HUES48 (cell line): Measurements from ENCODE around the gene IL1RN.

Experiments
- H3K27ac ChIP-seq: one replicate; pipeline ENCODE4 v1.7.0; 2013; ENCODE audit warnings: low read depth, low read length, inconsistent platforms
- H3K27me3 ChIP-seq: 2 replicates; pipeline ENCODE4 v1.6.1; 2013; ENCODE audit warnings: mild to moderate bottlenecking, low read length; ENCODE audit not compliant: control insufficient read depth, insufficient read depth
- H3K36me3 ChIP-seq: 2 replicates; pipeline ENCODE4 v1.6.1; 2013; ENCODE audit warnings: low read length; ENCODE audit not compliant: control insufficient read depth, insufficient read depth
- H3K4me1 ChIP-seq: 2 replicates; pipeline ENCODE4 v1.6.1; 2013; ENCODE audit warnings: mild to moderate bottlenecking, low read length; ENCODE audit not compliant: control insufficient read depth, insufficient read depth
- H3K4me3 ChIP-seq: 2 replicates; pipeline ENCODE4 v1.5.1; 2013; ENCODE audit warnings: mild to moderate bottlenecking, low read depth, low read length
- H3K9ac ChIP-seq: 2 replicates; pipeline ENCODE4 v1.6.1; 2013; ENCODE audit warnings: mild to moderate bottlenecking, low read depth, low read length, moderate library complexity
- H3K9me3 ChIP-seq: 2 replicates; pipeline ENCODE4 v1.6.1; 2013; ENCODE audit warnings: low read length; ENCODE audit not compliant: control insufficient read depth, insufficient read depth

The IL1RN gene

DNA sequence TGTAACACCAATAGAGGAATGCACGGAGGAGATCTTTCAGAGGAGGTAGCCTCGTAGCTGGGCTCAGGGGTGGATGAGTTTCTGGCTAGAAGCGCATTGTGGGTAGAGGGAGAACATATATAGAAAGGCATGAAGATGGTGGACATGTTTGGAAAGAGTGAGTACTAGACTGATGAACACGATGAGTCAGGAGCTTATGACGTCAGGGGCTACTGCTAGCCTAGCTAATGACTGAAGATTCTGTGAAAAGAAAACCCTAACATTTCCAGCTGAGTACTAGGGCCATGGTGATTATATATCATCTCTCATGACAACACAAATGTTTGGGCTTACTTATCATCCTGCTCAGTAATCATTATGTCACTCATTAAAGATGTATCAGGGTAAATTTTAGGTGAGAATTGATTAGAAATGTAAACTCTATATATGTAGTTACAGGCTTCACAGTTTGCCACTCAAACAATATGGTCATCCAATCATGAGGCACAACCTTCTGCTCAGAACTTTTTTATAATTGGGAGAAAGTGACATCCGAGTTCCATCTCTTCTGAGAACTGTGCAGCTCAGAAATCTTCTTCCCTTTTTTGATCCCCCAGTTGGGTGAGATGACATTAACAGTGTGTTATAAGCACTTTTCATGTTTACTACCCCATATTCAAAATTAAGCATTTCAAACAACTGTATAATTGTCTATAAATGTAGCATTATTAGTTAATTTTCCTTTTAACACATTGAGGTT is 22.2 kb upstream of the IL1RN start:
- no peak overlapping the region for H3K4me3 ChIP-seq
- no peak overlapping the region for H3K27ac ChIP-seq

GRCh38 chr2:113111121-113111520 is 16.3 kb upstream of the IL1RN start:
- Histone ChIP-seq H3K4me1 (peaks cover 8% of the 10 kb centered on the region), H3K4me3 (no peak overlapping the region), H3K9ac (no peak overlapping the region), H3K27me3 (no peaks in the 10 kb centered on the region), H3K36me3 (no peaks in the 10 kb centered on the region), H3K27ac (no peak overlapping the region), H3K9me3 (no peaks in the 10 kb centered on the region)

More for the DNA sequence above, 22.2 kb upstream of the IL1RN start:
- Histone ChIP-seq H3K27me3 (no peaks in the 10 kb centered on the region), H3K4me1 (no peaks in the 10 kb centered on the region), H3K36me3 (no peaks in the 10 kb centered on the region), H3K9me3 (no peaks in the 10 kb centered on the region), H3K9ac (no peak overlapping the region)

GRCh38 chr2:113111823-113112287 is 15.5 kb upstream of the IL1RN start:
- no peak overlapping the region for H3K9ac ChIP-seq
- H3K36me3 ChIP-seq, result no peaks in the 10 kb centered on the region
- peaks cover 8% of the 10 kb centered on the region for H3K4me1 ChIP-seq
- H3K27me3 ChIP-seq, result no peaks in the 10 kb centered on the region
- no peak overlapping the region for H3K4me3 ChIP-seq
- no peaks in the 10 kb centered on the region for H3K9me3 ChIP-seq
- no peak overlapping the region for H3K27ac ChIP-seq

- Histone ChIP-seq H3K9me3 (no peaks in the 10 kb centered on the region), H3K27me3 (no peaks in the 10 kb centered on the region), H3K9ac (no peak overlapping the region), H3K4me1 (peaks cover 8% of the 10 kb centered on the region), H3K27ac (no peak overlapping the region), H3K4me3 (no peak overlapping the region), H3K36me3 (no peaks in the 10 kb centered on the region)
These were observed 15.0 kb upstream of the IL1RN start for GRCh38 chr2:113112441-113112840.

GRCh38 chr2:113112871-113113270 is 14.5 kb upstream of the IL1RN start:
- no peak overlapping the region for H3K4me3 ChIP-seq
- H3K9ac ChIP-seq, result no peak overlapping the region
- H3K36me3 ChIP-seq, result no peaks in the 10 kb centered on the region
- H3K4me1 ChIP-seq, result peaks cover 8% of the 10 kb centered on the region
- no peak overlapping the region for H3K27ac ChIP-seq
- no peaks in the 10 kb centered on the region for H3K9me3 ChIP-seq
- H3K27me3 ChIP-seq, result no peaks in the 10 kb centered on the region

- Histone ChIP-seq H3K27me3 (no peaks in the 10 kb centered on the region), H3K9me3 (no peaks in the 10 kb centered on the region), H3K9ac (no peak overlapping the region), H3K4me1 (peaks cover 8% of the 10 kb centered on the region), H3K36me3 (no peaks in the 10 kb centered on the region), H3K4me3 (no peak overlapping the region), H3K27ac (no peak overlapping the region)
These were observed 13.6 kb upstream of the IL1RN start for GRCh38 chr2:113113807-113114206.

DNA sequence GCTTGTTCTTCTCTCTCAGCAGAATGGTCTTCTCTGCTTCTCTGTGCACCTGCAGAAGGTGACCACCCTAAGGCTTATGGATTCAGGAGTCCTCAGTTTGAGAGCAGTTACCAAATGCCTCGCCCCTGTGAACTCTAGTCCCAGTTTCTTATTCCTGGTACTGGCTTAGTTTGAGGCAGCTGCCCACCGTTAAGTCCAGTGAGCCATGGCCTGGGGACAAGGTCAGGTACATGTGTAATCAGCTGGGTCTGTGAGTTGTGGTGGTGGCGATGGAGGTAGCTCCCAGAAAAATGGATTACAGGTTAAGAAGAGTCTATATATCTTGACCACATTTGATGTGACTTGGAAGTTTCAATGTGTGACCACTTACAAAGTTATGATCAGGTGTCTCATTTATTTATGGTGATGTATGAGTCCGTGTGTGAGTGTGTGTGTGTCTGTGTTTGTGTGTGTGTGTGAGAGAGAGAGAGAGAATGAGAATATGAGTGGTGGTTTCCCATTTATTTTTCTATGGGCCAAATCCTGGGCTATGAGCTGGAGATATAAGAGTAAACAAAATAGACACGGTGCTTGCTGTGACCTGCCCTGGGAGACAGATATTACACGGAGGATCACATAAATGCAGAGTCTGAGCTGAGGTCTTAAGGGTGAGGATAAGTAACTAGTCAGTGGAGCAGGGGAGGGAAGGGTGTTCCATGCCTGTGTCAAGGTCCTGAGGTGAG is 13.0 kb upstream of the IL1RN start:
- no peak overlapping the region for H3K4me3 ChIP-seq
- 0 out of 2 replicates have a peak, but pooled peaks cover 3% of the 10 kb centered on the region for H3K27me3 ChIP-seq
- no peaks in the 10 kb centered on the region for H3K9me3 ChIP-seq
- no peaks in the 10 kb centered on the region for H3K36me3 ChIP-seq
- peaks cover 8% of the 10 kb centered on the region for H3K4me1 ChIP-seq
- no peak overlapping the region for H3K9ac ChIP-seq
- H3K27ac ChIP-seq, result no peak overlapping the region

GRCh38 chr2:113114996-113115395 is 12.4 kb upstream of the IL1RN start:
- Histone ChIP-seq H3K36me3 (no peaks in the 10 kb centered on the region), H3K9ac (no peak overlapping the region), H3K4me1 (peaks cover 8% of the 10 kb centered on the region), H3K4me3 (no peak overlapping the region), H3K9me3 (no peaks in the 10 kb centered on the region), H3K27ac (no peak overlapping the region), H3K27me3 (0 out of 2 replicates have a peak, but pooled peaks cover 3% of the 10 kb centered on the region)

DNA sequence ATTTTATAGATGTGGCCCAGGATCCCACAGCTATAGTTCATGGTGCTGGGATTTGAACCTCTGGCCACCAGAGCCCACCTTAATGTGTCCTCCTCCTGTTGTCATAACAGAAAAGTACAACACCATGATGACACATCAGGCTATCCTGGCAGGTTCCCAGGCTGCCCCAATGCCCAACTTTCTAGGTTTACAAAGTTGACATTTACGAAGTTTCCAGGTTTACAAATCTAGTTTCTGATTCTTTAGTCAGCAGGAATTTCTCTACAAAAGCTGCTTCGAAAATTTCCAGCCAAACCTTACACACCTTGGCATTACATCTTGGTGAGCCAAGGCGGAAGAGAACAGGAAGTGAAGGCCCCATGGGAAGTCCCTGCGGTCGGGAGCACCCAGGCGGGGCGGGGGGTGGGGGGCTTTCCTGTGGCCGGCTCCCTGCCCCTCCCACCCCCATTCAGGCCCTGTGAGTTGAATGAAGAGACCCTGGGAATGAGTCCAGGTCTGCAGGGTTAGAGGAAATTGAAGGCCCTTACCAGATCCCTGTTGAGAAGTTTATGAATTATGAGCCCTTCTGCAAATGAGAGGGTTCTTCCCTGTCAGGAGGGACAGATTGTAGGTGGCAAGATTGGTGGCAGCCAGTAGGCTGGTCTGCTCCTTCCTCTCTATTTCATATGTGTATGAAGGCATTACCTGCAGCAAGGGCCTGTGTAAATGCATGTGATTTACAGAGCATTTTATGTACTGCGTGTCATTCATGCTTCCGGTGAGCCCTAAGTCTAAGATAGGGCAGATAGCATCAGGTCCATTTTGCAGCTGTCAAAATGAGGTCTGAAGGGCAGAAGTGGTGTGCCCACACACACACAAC is 11.1 kb upstream of the IL1RN start:
- H3K4me3 ChIP-seq, result no peak overlapping the region
- H3K27me3 ChIP-seq, result peaks cover 4% of the 10 kb centered on the region; the same call in 1 of the 2 replicates
- no peaks in the 10 kb centered on the region for H3K9me3 ChIP-seq
- no peak overlapping the region for H3K9ac ChIP-seq
- no peak overlapping the region for H3K27ac ChIP-seq
- no peaks in the 10 kb centered on the region for H3K36me3 ChIP-seq
- H3K4me1 ChIP-seq, result peaks cover 8% of the 10 kb centered on the region

GRCh38 chr2:113117541-113118262 is 9.7 kb upstream of the IL1RN start:
- no peak overlapping the region for H3K4me3 ChIP-seq

More at GRCh38 chr2:113117541-113118262, 9.7 kb upstream of the IL1RN start:
- H3K4me1 ChIP-seq, result peaks cover 5% of the 10 kb centered on the region
- no peak overlapping the region for H3K9ac ChIP-seq
- no peaks in the 10 kb centered on the region for H3K36me3 ChIP-seq
- peaks cover 5% of the 10 kb centered on the region; the same call in 1 of the 2 replicates for H3K27me3 ChIP-seq
- no peaks in the 10 kb centered on the region for H3K9me3 ChIP-seq
- no peak overlapping the region for H3K27ac ChIP-seq
